NB4 (cell line): ENCODE results near the gene FBXL20.

Experiments used
- DNase-seq: peaks from one replicate; pipeline ENCODE4 v3.0.0; 2010; ENCODE audit warnings: low read depth
- H3K4me3 ChIP-seq: one replicate; pipeline ENCODE4 v1.5.1; 2011; ENCODE audit warnings: mild to moderate bottlenecking, low read depth, low read length, moderate library complexity
- CTCF ChIP-seq: IDR thresholded peaks from one replicate; pipeline ENCODE4 v1.5.1; 2012; ENCODE audit warnings: low read depth, low read length
- MYC ChIP-seq: IDR thresholded peaks from 2 replicates; pipeline ENCODE4 v1.6.1; 2011; ENCODE audit warnings: low read depth, low read length
- POLR2A ChIP-seq: IDR thresholded peaks from 2 replicates; pipeline ENCODE4 v1.6.1; 2011; ENCODE audit warnings: mild to moderate bottlenecking; ENCODE audit not compliant: insufficient read length; ENCODE audit errors: extremely low read depth
- TF ChIP-seq, protein P1 (sequence below): IDR thresholded peaks from 2 replicates; pipeline ENCODE4 v1.6.1; 2011; ENCODE audit warnings: low read depth, low read length

Gene FBXL20

DNA sequence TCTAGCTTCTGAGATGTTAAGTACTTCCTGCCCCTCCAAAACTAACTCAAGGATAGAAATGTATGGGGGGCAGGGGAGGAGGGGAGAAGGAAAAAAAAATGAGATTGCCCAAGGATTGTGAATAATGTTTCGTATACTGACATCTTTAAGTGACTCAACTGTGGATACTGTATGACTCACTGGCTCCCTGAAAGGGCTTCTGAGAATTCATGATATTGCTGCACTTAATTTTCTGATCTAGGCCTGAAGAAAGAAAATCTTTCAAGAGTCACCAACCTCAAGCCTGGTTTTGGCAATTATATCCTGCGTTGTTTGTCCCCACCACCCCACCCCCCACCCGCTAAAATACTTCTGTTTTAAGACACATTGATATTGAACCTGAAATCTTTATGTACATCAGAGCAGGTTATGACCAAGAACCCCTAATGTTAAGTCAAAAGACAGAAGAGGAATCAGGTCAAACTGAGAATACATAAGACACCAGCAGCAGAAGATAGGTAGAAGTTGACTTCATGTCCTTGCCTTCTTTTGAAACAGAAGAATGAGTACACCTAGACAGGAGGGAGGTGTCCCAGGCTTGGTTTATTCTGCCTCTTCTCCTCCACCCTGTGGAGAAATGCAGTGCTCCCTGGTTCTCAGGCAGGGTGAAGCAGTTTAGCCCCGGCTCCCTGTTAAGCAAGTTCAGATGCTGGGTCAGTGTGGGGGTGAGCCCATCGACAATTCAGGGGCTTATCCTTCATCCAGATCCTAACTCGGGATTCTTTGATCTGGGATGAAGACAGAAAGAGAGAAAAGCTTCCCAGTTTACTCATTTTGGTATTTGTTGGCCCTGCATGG lies 3.3 kb upstream of the FBXL20 start:
- DNase-seq = peak; percentile 74
- TF ChIP-seq POLR2A (no peak), CTCF (no peak), MYC (no peak)
- TF ChIP-seq, protein P1, sequence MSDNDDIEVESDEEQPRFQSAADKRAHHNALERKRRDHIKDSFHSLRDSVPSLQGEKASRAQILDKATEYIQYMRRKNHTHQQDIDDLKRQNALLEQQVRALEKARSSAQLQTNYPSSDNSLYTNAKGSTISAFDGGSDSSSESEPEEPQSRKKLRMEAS = no peak
- H3K4me3 ChIP-seq = no peak overlapping the region

DNA sequence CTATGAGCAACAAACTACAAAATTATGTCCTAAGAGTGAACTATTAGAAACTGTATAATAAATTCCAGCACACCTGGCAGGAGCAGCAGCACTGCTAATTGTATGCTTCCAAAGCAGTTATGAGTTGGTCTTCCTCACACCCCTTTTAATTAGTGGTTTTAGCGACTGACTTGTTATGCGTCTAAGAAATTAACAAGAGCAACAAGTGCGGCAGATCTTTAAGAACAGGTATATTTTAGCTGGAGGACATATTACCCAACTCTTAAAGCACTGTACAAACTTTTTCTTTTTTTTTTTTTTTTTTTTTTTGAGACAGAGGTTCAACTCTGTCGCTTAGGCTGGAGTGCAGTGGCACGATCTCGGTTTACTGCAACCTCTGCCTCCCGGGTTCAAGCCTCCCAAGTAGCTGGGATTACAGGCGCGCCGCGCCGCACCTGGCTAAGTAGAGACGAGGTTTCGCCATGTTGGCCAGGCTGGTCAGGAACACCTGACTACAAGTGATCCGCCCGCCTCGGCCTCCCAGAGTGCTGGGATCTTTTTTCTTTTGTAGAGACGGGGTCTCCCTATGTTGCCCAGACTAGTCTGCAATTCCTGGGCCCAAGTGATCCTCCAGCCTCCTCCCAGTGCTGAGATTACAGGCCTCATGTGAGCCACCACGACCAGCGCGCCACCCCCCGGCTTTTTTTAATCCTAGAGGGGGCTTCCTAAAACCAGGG lies 1.6 kb upstream of the FBXL20 start:
- TF ChIP-seq POLR2A (no peak), MYC (no peak), CTCF (no peak)
- peak overlapping the region; percentile 9 for H3K4me3 ChIP-seq
- DNase-seq = no peak

- H3K4me3 ChIP-seq = peak overlapping the region; percentile 72
- DNase-seq = peak; percentile 98
- TF ChIP-seq MYC (no peak), CTCF (no peak), POLR2A (peak; percentile 24)
- TF ChIP-seq, protein P1 = peak; percentile 96
These were observed 941 bp upstream of the FBXL20 start for GRCh38 chr17:39402244-39402889.

DNA sequence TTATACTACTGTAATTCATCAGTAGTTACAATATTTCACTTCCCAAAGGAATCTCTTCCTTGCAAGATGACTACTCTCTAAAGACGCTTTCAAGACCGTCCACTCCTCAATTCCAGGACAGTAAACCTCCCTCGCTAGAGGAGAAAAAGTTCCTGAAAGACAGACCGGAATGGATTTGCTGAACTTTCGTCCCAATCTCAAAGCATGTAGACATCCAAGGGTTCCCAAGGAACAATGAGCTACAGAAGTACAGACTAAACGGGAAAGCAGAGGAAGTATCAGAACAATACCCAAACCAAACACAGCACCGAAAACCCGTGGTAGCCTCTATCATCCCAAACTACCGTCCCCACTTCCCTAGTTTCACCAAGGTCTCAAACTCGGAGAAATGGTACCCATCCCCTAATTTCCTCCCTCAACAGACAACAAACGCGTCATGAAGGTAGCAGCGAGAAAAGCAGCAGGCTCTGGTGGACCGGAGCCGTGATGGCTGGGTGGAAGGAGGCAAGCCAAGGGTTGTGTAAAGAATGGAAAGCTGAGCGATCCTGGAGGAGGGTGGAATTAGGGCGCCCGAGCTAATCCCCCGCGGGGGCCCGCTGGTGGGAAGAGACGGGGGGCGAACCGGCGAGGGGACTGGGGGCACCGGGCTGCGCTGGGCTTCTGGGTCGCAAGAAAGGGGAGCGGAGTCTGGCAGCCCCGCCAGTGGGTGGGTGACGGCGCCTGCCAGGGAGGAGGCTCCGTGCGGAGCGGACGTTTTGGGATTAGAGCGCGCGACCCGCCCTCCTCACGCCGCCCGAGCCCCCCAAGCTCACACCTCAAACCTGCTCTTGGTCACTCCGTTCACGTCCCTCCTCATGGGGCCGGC lies 647 bp downstream of the FBXL20 start:
- DNase-seq = peak; percentile 30
- TF ChIP-seq, protein P1 = no peak
- TF ChIP-seq CTCF (no peak), MYC (no peak), POLR2A (no peak)
- H3K4me3 ChIP-seq = peak overlapping the region; percentile 78

GRCh38 chr17:39399791-39400190 lies 1.6 kb downstream of the FBXL20 start:
- TF ChIP-seq MYC (no peak), CTCF (no peak)
- TF ChIP-seq, protein P1 = no peak
- H3K4me3 ChIP-seq = peak overlapping the region; percentile 78
- DNase-seq = no peak
